Inflammatory macrophage treated with lipopolysaccharide for 4 hours (primary cell): ENCODE data around the gene ITIH5.

Experiments
- DNase-seq: peaks from one replicate; pipeline ENCODE4 v3.0.0-alpha.2; 2020

The ITIH5 gene

DNA sequence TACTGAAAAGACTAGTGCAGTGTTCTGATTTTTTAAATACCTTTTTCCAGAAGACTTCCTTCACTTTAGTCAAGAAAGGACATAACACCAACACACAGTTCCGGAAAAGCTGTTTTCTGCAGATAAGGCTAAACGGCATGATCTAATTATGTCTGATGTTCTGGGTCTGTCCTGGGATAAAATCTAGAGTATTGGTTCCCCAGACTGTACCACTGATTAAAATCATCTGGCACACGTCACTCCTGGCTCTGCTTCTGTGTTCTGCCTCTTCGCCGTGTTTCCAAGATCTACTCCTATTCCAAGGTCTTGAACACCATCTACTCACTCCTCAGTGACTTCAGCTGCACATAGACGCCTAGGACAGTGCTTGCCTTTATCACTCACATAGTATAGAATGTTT is 155.2 kb downstream of the ITIH5 start:
- no peak for DNase-seq
